ENCODE measurements around the gene PSPC1.

DNA sequence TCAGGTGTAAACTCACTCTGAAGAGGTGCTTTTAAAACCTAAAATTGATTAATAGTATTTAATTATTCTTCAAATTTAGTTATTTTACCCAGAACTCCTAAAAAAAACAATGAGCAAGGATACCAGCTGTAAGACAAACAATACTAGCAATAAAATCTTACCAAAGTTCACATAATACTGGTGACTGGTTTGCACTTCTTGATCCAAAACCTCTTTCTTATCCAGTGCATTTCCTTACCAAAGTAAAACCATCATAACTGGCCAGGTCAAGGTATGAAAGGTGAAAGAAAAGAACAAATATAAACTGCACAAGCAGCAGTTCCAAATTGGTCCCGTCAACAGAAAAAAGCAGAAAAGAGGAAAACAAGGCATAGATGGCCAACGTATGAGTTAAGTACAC, 62.7 kb downstream of the PSPC1 start:
- TF ChIP-seq, protein P1, sequence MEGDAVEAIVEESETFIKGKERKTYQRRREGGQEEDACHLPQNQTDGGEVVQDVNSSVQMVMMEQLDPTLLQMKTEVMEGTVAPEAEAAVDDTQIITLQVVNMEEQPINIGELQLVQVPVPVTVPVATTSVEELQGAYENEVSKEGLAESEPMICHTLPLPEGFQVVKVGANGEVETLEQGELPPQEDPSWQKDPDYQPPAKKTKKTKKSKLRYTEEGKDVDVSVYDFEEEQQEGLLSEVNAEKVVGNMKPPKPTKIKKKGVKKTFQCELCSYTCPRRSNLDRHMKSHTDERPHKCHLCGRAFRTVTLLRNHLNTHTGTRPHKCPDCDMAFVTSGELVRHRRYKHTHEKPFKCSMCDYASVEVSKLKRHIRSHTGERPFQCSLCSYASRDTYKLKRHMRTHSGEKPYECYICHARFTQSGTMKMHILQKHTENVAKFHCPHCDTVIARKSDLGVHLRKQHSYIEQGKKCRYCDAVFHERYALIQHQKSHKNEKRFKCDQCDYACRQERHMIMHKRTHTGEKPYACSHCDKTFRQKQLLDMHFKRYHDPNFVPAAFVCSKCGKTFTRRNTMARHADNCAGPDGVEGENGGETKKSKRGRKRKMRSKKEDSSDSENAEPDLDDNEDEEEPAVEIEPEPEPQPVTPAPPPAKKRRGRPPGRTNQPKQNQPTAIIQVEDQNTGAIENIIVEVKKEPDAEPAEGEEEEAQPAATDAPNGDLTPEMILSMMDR (IDR thresholded peaks at IDR 0.05) = no peak
- TF ChIP-seq POLR2A (IDR thresholded peaks at IDR 0.05) = no peak
